DOHH2 (cell line): ENCODE measurements around the gene ZNF668.

Experiments used
- H3F3A ChIP-seq: fragments of 200-600 bp; sonication (generic), shearing (Covaris generic); 2 replicates; pipeline ENCODE4 v1.6.0; 2016; ENCODE audit warnings: antibody characterized with exemption, mild to moderate bottlenecking; ENCODE audit not compliant: control insufficient read depth, insufficient read depth
- H3K27ac ChIP-seq: fragments of 200-600 bp; sonication (generic); 2 replicates; pipeline ENCODE4 v1.5.1; 2014; ENCODE audit warnings: low read depth, mild to moderate bottlenecking, low read length, moderate library complexity
- H3K27me3 ChIP-seq: fragments of 200-600 bp; sonication (generic); 2 replicates; pipeline ENCODE4 v1.6.1; 2014; ENCODE audit warnings: mild to moderate bottlenecking, low read length, mixed read lengths; ENCODE audit not compliant: control insufficient read depth
- H3K36me3 ChIP-seq: fragments of 200-600 bp; sonication (generic); 2 replicates; pipeline ENCODE4 v1.6.1; 2014; ENCODE audit warnings: mild to moderate bottlenecking, low read length, moderate library complexity, mixed read lengths; ENCODE audit not compliant: control insufficient read depth
- H3K4me1 ChIP-seq: fragments of 200-600 bp; sonication (generic); 2 replicates; pipeline ENCODE4 v1.6.1; 2014; ENCODE audit warnings: mild to moderate bottlenecking, low read length, mixed read lengths; ENCODE audit not compliant: control insufficient read depth
- H3K4me2 ChIP-seq: fragments of 200-600 bp; sonication (generic); 2 replicates; pipeline ENCODE4 v1.6.0; 2014; ENCODE audit warnings: mild to moderate bottlenecking, low read length, moderate library complexity
- H3K4me3 ChIP-seq: fragments of 200-600 bp; sonication (generic); 2 replicates; pipeline ENCODE4 v1.5.1; 2014; ENCODE audit warnings: mild to moderate bottlenecking, low read length, mixed read lengths
- H3K79me2 ChIP-seq: fragments of 200-600 bp; sonication (generic); 2 replicates; pipeline ENCODE4 v1.6.1; 2014; ENCODE audit warnings: mild to moderate bottlenecking, low read length, mixed read lengths; ENCODE audit not compliant: control insufficient read depth
- H3K9me2 ChIP-seq: fragments of 200-600 bp; sonication (generic); replicated peaks from 2 replicates; pipeline ENCODE4 v1.6.1; 2014; ENCODE audit warnings: mild to moderate bottlenecking, low read length, mixed read lengths; ENCODE audit not compliant: control insufficient read depth
- H3K9me3 ChIP-seq: fragments of 200-600 bp; sonication (generic); 2 replicates; pipeline ENCODE4 v1.6.1; 2014; ENCODE audit warnings: antibody characterized with exemption, low read length, mixed read lengths; ENCODE audit not compliant: control insufficient read depth, insufficient read depth
- H4K20me1 ChIP-seq: fragments of 200-600 bp; sonication (generic); 2 replicates; pipeline ENCODE4 v1.6.0; 2014; ENCODE audit warnings: low read depth, mild to moderate bottlenecking, antibody characterized with exemption, low read length, moderate library complexity; ENCODE audit not compliant: control insufficient read depth, insufficient read depth
- CTCF ChIP-seq: fragments of 200-600 bp; sonication (generic); IDR thresholded peaks from one replicate; pipeline ENCODE4 v1.5.1; 2014; ENCODE audit warnings: antibody characterized with exemption, mild to moderate bottlenecking, low read depth, low read length; ENCODE audit not compliant: poor library complexity, severe bottlenecking
- EZH2phosphoT487 ChIP-seq: fragments of 200-600 bp; sonication (generic); IDR thresholded peaks from 2 replicates; pipeline ENCODE4 v1.6.1; 2017; ENCODE audit warnings: borderline replicate concordance, mild to moderate bottlenecking, antibody characterized with exemption, low read length, moderate library complexity, mixed read lengths

The ZNF668 gene

GRCh38 chr16:31093132-31093703 lies 19.2 kb upstream of the ZNF668 start:
- Histone ChIP-seq H3K4me3 (peak overlapping the region; percentile 88), H3K9me2 (no peaks in the 10 kb centered on the region), H3K4me1 (peaks cover 16% of the 10 kb centered on the region), H3K9me3 (no peaks in the 10 kb centered on the region), H3K79me2 (peaks cover 30% of the 10 kb centered on the region), H3K4me2 (peak overlapping the region; percentile 91), H3F3A (no peaks in the 10 kb centered on the region), H4K20me1 (no peaks in the 10 kb centered on the region), H3K27ac (no peak overlapping the region), H3K27me3 (no peaks in the 10 kb centered on the region), H3K36me3 (peaks cover 20% of the 10 kb centered on the region)
- TF ChIP-seq EZH2phosphoT487 = no peak
- TF ChIP-seq CTCF = no peak

GRCh38 chr16:31092330-31092729 lies 18.3 kb upstream of the ZNF668 start:
- Histone ChIP-seq H3K79me2 (peaks cover 30% of the 10 kb centered on the region), H3K4me2 (no peak overlapping the region)

GRCh38 chr16:31090540-31090939 lies 16.5 kb upstream of the ZNF668 start:
- Histone ChIP-seq H3K4me1 (peaks cover 13% of the 10 kb centered on the region), H3K36me3 (peaks cover 26% of the 10 kb centered on the region), H4K20me1 (no peaks in the 10 kb centered on the region), H3K9me2 (no peaks in the 10 kb centered on the region), H3K4me2 (no peak overlapping the region), H3K27me3 (no peaks in the 10 kb centered on the region), H3F3A (no peaks in the 10 kb centered on the region), H3K4me3 (no peak overlapping the region), H3K9me3 (no peaks in the 10 kb centered on the region), H3K79me2 (peaks cover 30% of the 10 kb centered on the region), H3K27ac (no peak overlapping the region)
- TF ChIP-seq EZH2phosphoT487 = no peak
- TF ChIP-seq CTCF = no peak

More at GRCh38 chr16:31092330-31092729, 18.3 kb upstream of the ZNF668 start:
- Histone ChIP-seq H3F3A (no peaks in the 10 kb centered on the region), H3K27ac (no peak overlapping the region), H3K9me2 (no peaks in the 10 kb centered on the region), H3K36me3 (peaks cover 20% of the 10 kb centered on the region), H3K27me3 (no peaks in the 10 kb centered on the region), H4K20me1 (no peaks in the 10 kb centered on the region), H3K4me1 (peaks cover 16% of the 10 kb centered on the region), H3K4me3 (no peak overlapping the region), H3K9me3 (no peaks in the 10 kb centered on the region)
- TF ChIP-seq EZH2phosphoT487 (no peak), CTCF (no peak)
